ENCODE results near the gene MOBP.

DNA sequence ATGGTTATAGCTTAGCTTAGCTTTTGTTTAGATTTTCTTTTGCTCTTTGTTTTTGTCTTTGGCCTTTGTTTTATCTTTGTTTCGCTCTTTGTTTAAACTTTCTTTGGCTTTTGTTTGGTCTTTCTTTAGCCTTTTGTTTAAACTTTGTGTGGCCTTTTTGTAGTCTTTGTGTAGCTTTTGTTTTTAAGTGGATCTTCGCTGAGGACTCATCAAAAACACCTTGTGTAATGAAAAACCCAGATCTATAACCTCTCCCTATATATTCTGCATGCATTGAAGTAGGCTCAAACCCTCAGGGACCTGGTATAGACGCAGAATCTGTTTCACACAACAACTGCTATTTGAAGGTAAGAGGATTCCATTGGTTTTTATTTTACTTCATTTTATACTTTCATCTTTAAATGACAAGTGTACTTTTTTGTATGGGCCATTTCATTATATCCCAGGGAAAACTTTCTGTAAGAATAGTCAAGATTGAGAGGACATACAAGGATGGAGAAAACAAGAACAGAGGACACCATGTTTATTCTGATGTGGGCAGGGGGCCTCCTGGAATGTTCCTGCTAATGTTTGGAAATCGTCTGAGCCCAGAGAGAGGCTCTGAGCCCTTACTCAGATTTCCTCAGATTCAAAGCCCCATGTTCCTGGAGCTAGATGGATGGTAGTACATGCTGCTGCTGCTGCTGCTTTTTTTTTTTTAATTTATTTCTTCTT lies at the start of gene MOBP:
- TF ChIP-seq EP300 (IDR thresholded peaks at IDR 0.05): no peak
- no peak for TF ChIP-seq CTCF (IDR thresholded peaks at IDR 0.05)
- TF ChIP-seq POLR2A (IDR thresholded peaks at IDR 0.05): no peak
